A549 (cell line): Measurements from ENCODE around the gene FKTN.

ENCODE experiments used
- MYC ChIP-seq: IDR thresholded peaks from 2 replicates; pipeline ENCODE4 v1.6.1; 2012; ENCODE audit warnings: mild to moderate bottlenecking, inconsistent platforms, low read length, improper control_type of control experiment, borderline replicate concordance
- TF ChIP-seq, protein P1 (sequence below): fragments of 200-600 bp; sonication (generic); IDR thresholded peaks from 2 replicates; pipeline ENCODE4 v1.6.1; 2016; ENCODE audit warnings: antibody characterized with exemption, mild to moderate bottlenecking, moderate library complexity

DNA sequence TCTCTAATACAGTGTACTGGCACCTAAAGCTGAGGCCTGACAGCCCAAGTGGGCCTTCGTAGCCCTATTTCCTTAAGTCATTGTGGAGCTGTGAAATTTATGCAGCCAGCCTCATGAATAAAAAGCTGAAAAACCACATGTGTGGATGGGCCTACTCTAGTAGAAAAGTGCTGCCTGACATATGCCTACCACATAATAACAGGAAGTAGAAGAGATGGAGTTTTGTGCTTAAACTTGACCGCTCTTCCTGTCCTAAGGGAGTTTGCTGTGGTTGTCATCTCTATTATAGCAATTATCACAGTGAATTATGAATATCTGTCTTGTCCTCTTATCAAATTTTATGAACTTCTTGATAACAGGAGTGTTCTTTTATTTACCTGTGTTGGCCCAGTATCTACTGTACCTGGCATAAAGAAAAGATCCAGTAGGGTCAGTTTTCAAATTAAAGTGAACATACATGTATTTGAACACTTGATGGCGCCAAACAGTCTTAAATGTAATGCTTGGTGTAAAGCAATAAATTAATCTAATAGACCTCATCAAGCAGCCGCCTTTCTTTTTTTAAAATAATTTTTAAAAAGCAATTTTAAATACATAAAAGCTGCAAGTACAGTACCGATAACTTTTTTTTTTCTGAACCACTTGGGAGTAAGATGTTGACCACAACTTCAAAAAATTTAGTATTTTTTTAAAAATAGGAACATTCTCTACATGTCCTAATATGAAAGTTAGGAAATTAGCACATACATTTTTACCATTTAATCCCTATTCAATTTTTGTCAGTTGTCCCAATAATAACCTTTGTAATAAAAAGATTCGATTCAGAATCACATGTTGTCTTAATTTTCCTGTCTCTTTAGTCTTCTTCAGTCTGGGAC lies 51.0 kb downstream of the FKTN start:
- TF ChIP-seq, protein P1, sequence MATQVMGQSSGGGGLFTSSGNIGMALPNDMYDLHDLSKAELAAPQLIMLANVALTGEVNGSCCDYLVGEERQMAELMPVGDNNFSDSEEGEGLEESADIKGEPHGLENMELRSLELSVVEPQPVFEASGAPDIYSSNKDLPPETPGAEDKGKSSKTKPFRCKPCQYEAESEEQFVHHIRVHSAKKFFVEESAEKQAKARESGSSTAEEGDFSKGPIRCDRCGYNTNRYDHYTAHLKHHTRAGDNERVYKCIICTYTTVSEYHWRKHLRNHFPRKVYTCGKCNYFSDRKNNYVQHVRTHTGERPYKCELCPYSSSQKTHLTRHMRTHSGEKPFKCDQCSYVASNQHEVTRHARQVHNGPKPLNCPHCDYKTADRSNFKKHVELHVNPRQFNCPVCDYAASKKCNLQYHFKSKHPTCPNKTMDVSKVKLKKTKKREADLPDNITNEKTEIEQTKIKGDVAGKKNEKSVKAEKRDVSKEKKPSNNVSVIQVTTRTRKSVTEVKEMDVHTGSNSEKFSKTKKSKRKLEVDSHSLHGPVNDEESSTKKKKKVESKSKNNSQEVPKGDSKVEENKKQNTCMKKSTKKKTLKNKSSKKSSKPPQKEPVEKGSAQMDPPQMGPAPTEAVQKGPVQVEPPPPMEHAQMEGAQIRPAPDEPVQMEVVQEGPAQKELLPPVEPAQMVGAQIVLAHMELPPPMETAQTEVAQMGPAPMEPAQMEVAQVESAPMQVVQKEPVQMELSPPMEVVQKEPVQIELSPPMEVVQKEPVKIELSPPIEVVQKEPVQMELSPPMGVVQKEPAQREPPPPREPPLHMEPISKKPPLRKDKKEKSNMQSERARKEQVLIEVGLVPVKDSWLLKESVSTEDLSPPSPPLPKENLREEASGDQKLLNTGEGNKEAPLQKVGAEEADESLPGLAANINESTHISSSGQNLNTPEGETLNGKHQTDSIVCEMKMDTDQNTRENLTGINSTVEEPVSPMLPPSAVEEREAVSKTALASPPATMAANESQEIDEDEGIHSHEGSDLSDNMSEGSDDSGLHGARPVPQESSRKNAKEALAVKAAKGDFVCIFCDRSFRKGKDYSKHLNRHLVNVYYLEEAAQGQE = no peak
- no peak for TF ChIP-seq MYC
